Calu3 (cell line): ENCODE data around the gene WNT6. TPM values are rescaled to one million over a fixed set of nuclear protein-coding genes. Genes with fewer than 3 reads are reported as not detected.

Experiments used
- BruUV-seq: library from RNA; stranded (reverse); fragments of 400-500 nt; replicated peaks from 2 replicates; lab custom pipeline; 2021; lab: Mats Ljungman, UMichigan
- CTCF ChIA-PET: fragments of 300-600 bp; sonication (Branson Sonifier 250); formaldehyde crosslinking; loops from one replicate; lab custom pipeline; 2022; ENCODE audit warnings: antibody characterized with exemption; lab: Charles Lee
- DNase-seq: peaks from one replicate; pipeline ENCODE4 v3.0.0; 2022
- H3K27ac Mint-ChIP-seq: one replicate; pipeline ENCODE4 v1.8.0; 2022; ENCODE audit warnings: mixed read lengths; ENCODE audit not compliant: unreplicated experiment
- H3K27me3 Mint-ChIP-seq: one replicate; pipeline ENCODE4 v1.8.0; 2022; ENCODE audit warnings: mixed read lengths; ENCODE audit not compliant: unreplicated experiment
- H3K36me3 Mint-ChIP-seq: one replicate; pipeline ENCODE4 v1.8.0; 2022; ENCODE audit warnings: mild to moderate bottlenecking, moderate library complexity, mixed read lengths; ENCODE audit not compliant: insufficient read depth, unreplicated experiment
- H3K4me1 Mint-ChIP-seq: one replicate; pipeline ENCODE4 v1.8.0; 2022; ENCODE audit warnings: mild to moderate bottlenecking, low read depth, mixed read lengths; ENCODE audit not compliant: unreplicated experiment
- H3K4me3 Mint-ChIP-seq: one replicate; pipeline ENCODE4 v1.8.0; 2022; ENCODE audit warnings: mild to moderate bottlenecking, low read depth, moderate library complexity, mixed read lengths; ENCODE audit not compliant: unreplicated experiment
- H3K9me3 Mint-ChIP-seq: one replicate; pipeline ENCODE4 v1.8.0; 2022; ENCODE audit warnings: low read depth, mixed read lengths; ENCODE audit not compliant: unreplicated experiment
- intact Hi-C: fragments of 100-400 bp; cut with micrococcal nuclease; formaldehyde crosslinking; loops from one replicate; pipeline ENCODE4 v1.10.0; 2022; ENCODE audit not compliant: unreplicated experiment
- total RNA-seq: library from RNA; stranded (reverse); gene quantifications from 2 replicates; pipeline ENCODE4 v1.2.3, GENCODE V29; 2022
- TF ChIP-seq, protein P1 (sequence below): fragments of 200-600 bp; IDR thresholded peaks from one replicate; pipeline ENCODE4 v1.8.0; 2022; ENCODE audit warnings: antibody characterized with exemption; ENCODE audit not compliant: unreplicated experiment

WNT6 gene
- total RNA-seq, 1 experiment from 2014 or later: not detected

DNA sequence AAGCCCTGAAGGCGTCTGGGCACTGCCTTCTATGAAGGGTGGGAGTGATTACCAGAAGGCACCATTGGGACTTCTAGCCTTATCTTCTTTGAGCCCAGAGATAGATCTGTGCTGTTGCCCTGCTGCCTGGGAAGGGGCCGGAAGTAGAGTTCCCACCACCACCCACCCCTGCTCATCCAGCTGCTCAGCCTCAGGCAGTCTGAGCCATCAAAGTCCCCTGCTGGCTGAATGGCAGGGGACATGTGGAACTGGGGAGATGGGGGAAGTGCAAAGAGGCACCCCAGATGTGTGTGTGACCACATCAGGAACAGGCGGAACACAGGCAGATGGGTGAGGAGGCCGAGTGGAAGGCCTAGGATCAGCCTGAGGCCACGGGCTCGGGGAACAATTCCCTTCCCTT lies 17.7 kb downstream of the WNT6 start:
- Mint-ChIP-seq H3K36me3 (peaks cover 24% of the 10 kb centered on the region), H3K4me1 (peaks cover 21% of the 10 kb centered on the region), H3K27me3 (peaks cover 65% of the 10 kb centered on the region), H3K4me3 (no peak overlapping the region), H3K27ac (no peak overlapping the region), H3K9me3 (no peaks in the 10 kb centered on the region)
- DNase-seq: no peak
- CTCF ChIA-PET: interaction anchor here (1.7 to 4.5 kb wide), 2 partner anchors 18 to 20 kb away, joined by 9 to 70 read pairs; no protein-coding TSS in a partner anchor
- intact Hi-C loops: loop anchor here (5.0 to 10.0 kb wide), 2 partner anchors 100 to 277 kb away; no protein-coding TSS in a partner anchor
- TF ChIP-seq, protein P1, sequence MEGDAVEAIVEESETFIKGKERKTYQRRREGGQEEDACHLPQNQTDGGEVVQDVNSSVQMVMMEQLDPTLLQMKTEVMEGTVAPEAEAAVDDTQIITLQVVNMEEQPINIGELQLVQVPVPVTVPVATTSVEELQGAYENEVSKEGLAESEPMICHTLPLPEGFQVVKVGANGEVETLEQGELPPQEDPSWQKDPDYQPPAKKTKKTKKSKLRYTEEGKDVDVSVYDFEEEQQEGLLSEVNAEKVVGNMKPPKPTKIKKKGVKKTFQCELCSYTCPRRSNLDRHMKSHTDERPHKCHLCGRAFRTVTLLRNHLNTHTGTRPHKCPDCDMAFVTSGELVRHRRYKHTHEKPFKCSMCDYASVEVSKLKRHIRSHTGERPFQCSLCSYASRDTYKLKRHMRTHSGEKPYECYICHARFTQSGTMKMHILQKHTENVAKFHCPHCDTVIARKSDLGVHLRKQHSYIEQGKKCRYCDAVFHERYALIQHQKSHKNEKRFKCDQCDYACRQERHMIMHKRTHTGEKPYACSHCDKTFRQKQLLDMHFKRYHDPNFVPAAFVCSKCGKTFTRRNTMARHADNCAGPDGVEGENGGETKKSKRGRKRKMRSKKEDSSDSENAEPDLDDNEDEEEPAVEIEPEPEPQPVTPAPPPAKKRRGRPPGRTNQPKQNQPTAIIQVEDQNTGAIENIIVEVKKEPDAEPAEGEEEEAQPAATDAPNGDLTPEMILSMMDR: no peak
- BruUV-seq: no TSS peak

DNA sequence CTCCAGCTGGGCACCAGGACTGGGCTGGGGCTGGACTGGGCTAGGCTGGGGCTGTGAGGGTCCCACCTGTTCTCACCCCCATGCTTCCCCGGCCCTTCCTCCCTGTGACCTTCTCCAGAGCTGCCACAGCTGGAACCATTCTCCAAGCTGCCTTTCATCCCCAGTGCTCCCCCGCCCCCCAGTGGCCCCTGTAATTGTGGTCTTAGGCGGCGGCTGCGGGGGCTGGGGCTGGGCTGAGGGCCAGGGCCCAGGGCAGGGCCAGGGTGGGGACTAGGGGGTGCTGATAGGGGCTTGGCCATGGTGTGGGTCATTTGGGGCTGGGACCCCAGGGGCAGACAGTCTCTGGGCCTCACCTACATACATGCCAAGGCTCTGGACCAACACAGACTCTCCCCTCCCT lies 18.3 kb downstream of the WNT6 start:
- CTCF ChIA-PET: interaction anchor here (1.1 to 4.5 kb wide), 2 partner anchors 20 to 35 kb away, joined by 3 to 70 read pairs; no protein-coding TSS in a partner anchor
- BruUV-seq: no TSS peak
- Mint-ChIP-seq H3K27me3 (peaks cover 65% of the 10 kb centered on the region), H3K4me3 (no peak overlapping the region), H3K9me3 (no peaks in the 10 kb centered on the region), H3K4me1 (peaks cover 27% of the 10 kb centered on the region), H3K36me3 (peaks cover 27% of the 10 kb centered on the region), H3K27ac (no peak overlapping the region)
- TF ChIP-seq, protein P1: no peak
- intact Hi-C loops: loop anchor here (5.0 to 10.0 kb wide), 2 partner anchors 99 to 277 kb away; no protein-coding TSS in a partner anchor
- no peak for DNase-seq

DNA sequence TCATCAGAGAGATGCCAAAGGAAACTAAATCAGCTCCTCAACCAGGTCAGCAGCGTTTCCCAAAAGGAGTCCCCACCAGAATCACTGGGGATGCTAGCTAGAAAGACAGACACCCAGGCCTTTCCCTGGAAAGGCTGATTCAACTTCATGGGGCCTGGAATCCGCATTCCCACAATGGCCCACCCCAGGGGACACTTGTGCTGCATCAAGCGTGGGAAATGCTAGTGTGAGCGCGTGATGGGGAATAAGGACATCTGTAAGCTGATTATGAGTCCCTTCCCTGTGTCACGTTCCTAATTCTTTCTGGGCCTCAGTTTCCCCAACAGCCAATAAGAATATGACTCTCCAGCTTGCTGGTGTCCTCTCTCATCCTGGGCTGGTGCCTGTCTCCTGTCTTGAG lies 18.9 kb downstream of the WNT6 start:
- CTCF ChIA-PET: interaction anchor here (1.1 to 4.5 kb wide), 2 partner anchors 19 to 36 kb away, joined by 3 to 70 read pairs; no protein-coding TSS in a partner anchor
- Mint-ChIP-seq H3K4me3 (no peak overlapping the region), H3K27me3 (peaks cover 65% of the 10 kb centered on the region), H3K4me1 (peaks cover 28% of the 10 kb centered on the region), H3K27ac (no peak overlapping the region), H3K36me3 (peaks cover 27% of the 10 kb centered on the region), H3K9me3 (no peaks in the 10 kb centered on the region)
- no peak for DNase-seq
- intact Hi-C loops: loop anchor here (5.0 to 10.0 kb wide), 2 partner anchors 99 to 276 kb away; no protein-coding TSS in a partner anchor
- no TSS peak for BruUV-seq
- TF ChIP-seq, protein P1: no peak

DNA sequence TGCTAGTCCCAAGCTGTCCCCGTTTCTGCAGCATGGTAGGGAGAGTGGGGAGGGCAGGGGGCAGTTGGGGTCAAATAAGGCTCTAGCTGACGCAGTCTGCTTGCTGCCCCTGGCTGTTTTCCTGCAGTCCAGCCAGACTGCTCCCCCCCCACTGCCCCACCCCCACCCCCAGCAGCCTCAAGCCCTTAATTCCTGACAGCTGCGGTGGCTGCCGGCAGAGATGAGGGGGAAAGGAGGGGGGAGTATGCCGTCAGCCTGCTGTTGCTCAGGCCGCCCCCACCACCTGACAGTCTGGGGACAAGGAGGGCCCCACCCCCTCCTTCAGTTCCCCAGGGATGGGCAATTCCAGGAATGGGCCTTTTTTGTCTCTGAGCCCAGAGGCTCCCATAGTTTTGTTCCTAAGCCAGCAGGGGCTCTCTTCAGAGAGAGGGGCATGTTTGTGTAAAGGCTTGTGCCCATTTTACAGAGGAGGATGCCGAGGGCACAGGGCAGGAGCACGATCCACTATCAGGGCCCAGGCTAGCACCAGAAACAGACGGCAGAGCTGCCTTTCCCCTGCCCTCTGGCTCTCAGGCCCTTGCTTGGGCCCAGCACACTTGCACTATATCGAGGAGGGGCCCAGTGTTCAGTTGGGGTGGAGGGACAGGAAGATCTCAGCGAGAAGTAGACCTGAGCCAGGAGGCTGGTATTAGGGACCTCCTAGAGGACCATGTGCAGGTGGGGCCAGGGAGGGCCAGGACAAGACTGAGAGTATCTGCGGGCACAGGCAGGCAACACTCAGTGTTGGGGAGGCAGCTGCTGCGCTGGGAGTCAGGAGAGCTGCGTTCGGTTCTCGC lies 19.5 kb downstream of the WNT6 start:
- peak overlapping the region; percentile 85 for H3K4me3 Mint-ChIP-seq
- no peaks in the 10 kb centered on the region for H3K9me3 Mint-ChIP-seq
- no TSS peak for BruUV-seq

More for the DNA sequence above, 19.5 kb downstream of the WNT6 start:
- H3K36me3 Mint-ChIP-seq: peaks cover 27% of the 10 kb centered on the region
- H3K27me3 Mint-ChIP-seq: peaks cover 65% of the 10 kb centered on the region
- intact Hi-C loops: loop anchor here (5.0 to 10.0 kb wide), 2 partner anchors 98 to 276 kb away; no protein-coding TSS in a partner anchor
- H3K27ac Mint-ChIP-seq: no peak overlapping the region
- CTCF ChIA-PET: interaction anchor here (1.1 to 4.5 kb wide), 3 partner anchors 18 to 36 kb away, joined by 3 to 70 read pairs (median 20); no protein-coding TSS in a partner anchor
- peaks cover 30% of the 10 kb centered on the region for H3K4me1 Mint-ChIP-seq
- no peak for DNase-seq
- TF ChIP-seq, protein P1: no peak
